GM12878 (cell line): Measurements from ENCODE around the gene SUGCT. TPM values are rescaled to one million over a fixed set of nuclear protein-coding genes. Genes with fewer than 3 reads are reported as not detected.

Experiments
- ATAC-seq: fragments of 200-7000 bp; cut with Tn5 transposase; 3 replicates; pipeline ENCODE4 v1.9.1; 2020; ENCODE audit warnings: mild to moderate bottlenecking, moderate library complexity
- BruUV-seq: library from RNA; stranded (reverse); fragments of 400-500 nt; replicated peaks from 2 replicates; lab custom pipeline; 2021; lab: Mats Ljungman, UMichigan
- CTCF ChIA-PET: fragments of 300-600 bp; sonication (Branson Sonifier 250); formaldehyde crosslinking; extraction: SDS; loops from one replicate; lab custom pipeline; 2021; ENCODE audit warnings: inconsistent platforms; lab: Yijun Ruan, JAX
- POLR2A ChIA-PET: fragments of 350-600 bp; formaldehyde crosslinking; extraction: SDS; loops from one replicate; lab custom pipeline; 2021; ENCODE audit warnings: inconsistent platforms; lab: Charles Lee
- RAD21 ChIA-PET: fragments of 300-600 bp; sonication (Branson Sonifier 250); formaldehyde crosslinking; loops from one replicate; lab custom pipeline; 2023; ENCODE audit warnings: antibody characterized with exemption; ENCODE audit not compliant: unreplicated experiment; lab: Charles Lee
- SMC1A ChIA-PET: fragments of 300-600 bp; sonication (Branson Sonifier 250); formaldehyde crosslinking; loops from one replicate; lab custom pipeline; 2023; ENCODE audit not compliant: unreplicated experiment, uncharacterized antibody; lab: Charles Lee
- DNase-seq: peaks from one replicate; pipeline ENCODE4 v3.0.0-alpha.2; 2011; ENCODE audit warnings: low read depth, low spot score
- FAIRE-seq: peaks from 3 replicates; lab custom pipeline; 2011; peaks lifted over from hg19 to GRCh38; lab: Jason Lieb, UNC
- H2AFZ ChIP-seq: 2 replicates; pipeline ENCODE4 v1.6.0; 2011; ENCODE audit warnings: low read depth, low read length, control low read depth; ENCODE audit not compliant: control insufficient read depth
- H3K27ac ChIP-seq: 2 replicates; pipeline ENCODE4 v1.5.1; 2011; ENCODE audit warnings: control low read depth; ENCODE audit not compliant: control insufficient read depth, insufficient read depth
- H3K27me3 ChIP-seq, 2 experiments: replicated peaks in 1 of 2; 2 replicates each; pipeline versions ENCODE4 v1.6.0 to v1.6.1; 2011; ENCODE audit warnings: low read length in 1 of 2; ENCODE audit not compliant: control insufficient read depth in 2 of 2, insufficient read depth in 2 of 2
- H3K36me3 ChIP-seq, 2 experiments: 2 replicates each; pipeline ENCODE4 v1.5.1; 2011; ENCODE audit warnings: low read length in 1 of 2; ENCODE audit not compliant: control insufficient read depth in 2 of 2, insufficient read depth in 2 of 2
- H3K4me1 ChIP-seq: 2 replicates; pipeline ENCODE4 v1.6.1; 2011; ENCODE audit warnings: mild to moderate bottlenecking, low read length, moderate library complexity, mixed read lengths; ENCODE audit not compliant: control insufficient read depth, insufficient read depth
- H3K4me2 ChIP-seq: 2 replicates; pipeline ENCODE4 v1.6.0; 2011; ENCODE audit warnings: control low read depth; ENCODE audit not compliant: control insufficient read depth, insufficient read depth
- H3K4me3 ChIP-seq: fragments of 200-600 bp; sonication (generic); 2 replicates; pipeline ENCODE4 v1.5.1; 2016
- H3K79me2 ChIP-seq: 2 replicates; pipeline ENCODE4 v1.6.0; 2011; ENCODE audit warnings: low read length; ENCODE audit not compliant: control insufficient read depth, insufficient read depth
- H3K9ac ChIP-seq: 2 replicates; pipeline ENCODE4 v1.8.0; 2011; ENCODE audit warnings: low read length, control low read depth, mixed read lengths; ENCODE audit not compliant: control insufficient read depth, insufficient read depth
- H3K9me3 ChIP-seq: replicated peaks from 3 replicates; pipeline ENCODE4 v1.5.1; 2011; ENCODE audit warnings: mild to moderate bottlenecking, low read length; ENCODE audit not compliant: control insufficient read depth, insufficient read depth
- H4K20me1 ChIP-seq: 2 replicates; pipeline ENCODE4 v1.6.0; 2011; ENCODE audit not compliant: control insufficient read depth, insufficient read depth
- BMI1 ChIP-seq: fragments of 450-650 bp; IDR thresholded peaks from 2 replicates; pipeline ENCODE4 v1.6.1; 2016; ENCODE audit warnings: mild to moderate bottlenecking, moderate library complexity, borderline replicate concordance
- CBX5 ChIP-seq: sonication (generic); IDR thresholded peaks from 2 replicates; pipeline ENCODE4 v1.6.1; 2016; ENCODE audit warnings: low read depth, moderate library complexity, mild to moderate bottlenecking, inconsistent platforms
- CHD4 ChIP-seq: fragments of 200-600 bp; sonication (generic); IDR thresholded peaks from 2 replicates; pipeline ENCODE4 v1.6.1; 2016; ENCODE audit warnings: mild to moderate bottlenecking
- EED ChIP-seq: sonication (generic); IDR thresholded peaks from 2 replicates; pipeline ENCODE4 v1.6.1; 2016; ENCODE audit warnings: antibody characterized with exemption, low read depth
- POLR2A ChIP-seq: IDR thresholded peaks from 2 replicates; pipeline ENCODE4 v1.6.1; 2011; ENCODE audit warnings: low read depth, mild to moderate bottlenecking, low read length
- RELA ChIP-seq: fragments of 450-650 bp; IDR thresholded peaks from 2 replicates; pipeline ENCODE4 v1.8.0; 2014; ENCODE audit warnings: borderline replicate concordance; ENCODE audit not compliant: partially characterized antibody
- SMAD1 ChIP-seq: fragments of 450-650 bp; IDR thresholded peaks from 2 replicates; pipeline ENCODE4 v1.6.1; 2018; ENCODE audit warnings: mild to moderate bottlenecking, low read depth; ENCODE audit not compliant: partially characterized antibody
- SMARCA5 ChIP-seq: fragments of 450-650 bp; IDR thresholded peaks from 2 replicates; pipeline ENCODE4 v1.6.1; 2017; ENCODE audit warnings: mild to moderate bottlenecking
- STAT3 ChIP-seq: IDR thresholded peaks from 2 replicates; pipeline ENCODE4 v1.6.1; 2011; ENCODE audit warnings: low read depth, low read length, improper control_type of control experiment
- WRNIP1 ChIP-seq: IDR thresholded peaks from 2 replicates; pipeline ENCODE4 v1.6.1; 2011; ENCODE audit warnings: low read depth, low read length, improper control_type of control experiment, borderline replicate concordance
- ZNF207 ChIP-seq: fragments of 450-650 bp; IDR thresholded peaks from 2 replicates; pipeline ENCODE4 v1.6.1; 2014; ENCODE audit warnings: antibody characterized with exemption, mild to moderate bottlenecking, borderline replicate concordance
- in situ Hi-C: fragments of 300-500 bp; cut with MboI; formaldehyde crosslinking; loops from 9 replicates; pipeline ENCODE4 v1.14.3; 2018; ENCODE audit warnings: mixed read lengths
- intact Hi-C: fragments of 100-400 bp; cut with micrococcal nuclease; formaldehyde crosslinking; loops from one replicate; pipeline ENCODE4 v1.14.2; 2022; ENCODE audit not compliant: unreplicated experiment
- polyA plus RNA-seq, 11 experiments: library from polyadenylated mRNA; depleted of rRNA in 4 of 11; unstranded in 6 of 11; stranded (reverse) in 5 of 11; fragments of >200 nt; fragmentation: Nextera tagmentation in 4 of 11; fragmentation: Illumina TruSeq in 1 of 11; extraction: Ambion mirVana in 4 of 11; extraction: Trizol in 1 of 11; gene quantifications; 1 replicate in 1 of 11; 2 replicates in 10 of 11; pipeline versions ENCODE4 v1.2.1 to v1.2.3, GENCODE V29; 2011 to 2016; ENCODE audit warnings: inconsistent platforms in 2 of 11, missing spikeins in 2 of 11, low read depth in 1 of 11
- total RNA-seq, 4 experiments: library from RNA; depleted of rRNA in 3 of 4; stranded (reverse); fragments of >200 nt in 3 of 4; fragmentation: Illumina TruSeq in 1 of 4; extraction: Trizol in 1 of 4; gene quantifications; 2 replicates each; pipeline versions ENCODE4 v1.2.1 to v1.2.3, GENCODE V29; 2013 to 2021
- TF ChIP-seq, protein P1 (sequence below): IDR thresholded peaks from 2 replicates; pipeline ENCODE4 v1.6.1; 2012; ENCODE audit warnings: mild to moderate bottlenecking, low read depth, low read length
- TF ChIP-seq, protein P2 (sequence below): fragments of 450-650 bp; formaldehyde crosslinking; IDR thresholded peaks from 2 replicates; pipeline ENCODE4 v1.4.0; 2022; ENCODE audit warnings: mild to moderate bottlenecking, moderate library complexity

The SUGCT gene
- total and polyA plus RNA-seq, 10 of the 15 experiments (the other 5 are each of a cell fraction or from before 2014, with no cell fraction given) = 0.08 to 1.2 (median 0.67) TPM; not detected in 1

DNA sequence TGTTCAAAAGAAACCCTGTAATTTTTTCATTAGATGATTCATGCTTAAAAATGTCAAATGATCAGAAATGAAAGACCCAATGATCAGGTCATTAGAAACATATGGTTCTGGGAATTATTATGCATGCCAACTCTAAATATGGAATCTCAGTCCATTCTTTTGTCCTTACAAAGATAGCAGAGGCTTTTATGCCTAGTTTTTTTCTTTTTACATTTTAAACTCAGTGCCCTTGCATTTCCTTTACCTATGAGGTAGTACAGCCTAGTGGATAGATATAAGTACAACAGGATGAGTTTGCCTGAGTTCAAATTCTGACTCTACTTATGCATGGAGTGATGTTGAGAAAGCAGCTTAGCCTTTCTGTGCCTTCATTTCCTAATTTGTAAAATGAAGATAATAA is 392.9 kb downstream of the SUGCT start:
- no peak for ATAC-seq
- no peaks in the 10 kb centered on the region for H3K4me1 ChIP-seq

DNA sequence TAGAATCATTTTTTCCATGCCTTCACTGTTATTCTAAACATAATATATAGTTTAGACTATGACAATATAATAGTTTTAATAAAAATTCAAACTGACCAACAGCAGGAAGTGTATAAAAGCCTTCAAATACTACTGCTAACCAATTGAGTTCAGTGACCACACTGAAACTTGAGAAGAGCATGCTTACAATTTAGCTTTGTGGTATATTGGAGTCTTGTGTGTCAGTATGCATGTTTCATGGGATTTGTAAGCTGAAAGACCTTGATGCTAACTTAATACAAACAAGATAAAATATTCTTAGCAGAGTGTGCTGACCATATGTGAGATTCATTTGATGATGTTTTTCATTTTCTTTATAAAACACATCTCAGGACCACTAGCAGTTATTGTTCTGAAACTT is 395.5 kb downstream of the SUGCT start:
- ATAC-seq = no peak
- BruUV-seq = no TSS peak
- Histone ChIP-seq H3K27me3 (no peaks in the 10 kb centered on the region), H3K4me3 (no peak overlapping the region), H3K79me2 (no peaks in the 10 kb centered on the region), H3K4me2 (no peak overlapping the region), H3K36me3 (no peaks in the 10 kb centered on the region), H3K9ac (no peak overlapping the region), H4K20me1 (no peaks in the 10 kb centered on the region), H3K9me3 (no peaks in the 10 kb centered on the region), H3K4me1 (no peaks in the 10 kb centered on the region), H3K27ac (no peak overlapping the region), H2AFZ (no peak overlapping the region)
- ChIA-PET POLR2A (no interaction called here), CTCF (no interaction called here), RAD21 (no interaction called here), SMC1A (interaction anchor here (0.9 to 1.3 kb wide), 2 partner anchors 516 to 535 kb away, joined by 3 to 4 read pairs; no protein-coding TSS in a partner anchor)
- no peak for FAIRE-seq
- no peak for DNase-seq
- in situ Hi-C loops = no loop called here
- intact Hi-C loops = no loop called here
- TF ChIP-seq CHD4 (no peak), POLR2A (no peak), CBX5 (no peak), SMAD1 (no peak), BMI1 (no peak), WRNIP1 (no peak), SMARCA5 (no peak), RELA (no peak)
- TF ChIP-seq, protein P1, sequence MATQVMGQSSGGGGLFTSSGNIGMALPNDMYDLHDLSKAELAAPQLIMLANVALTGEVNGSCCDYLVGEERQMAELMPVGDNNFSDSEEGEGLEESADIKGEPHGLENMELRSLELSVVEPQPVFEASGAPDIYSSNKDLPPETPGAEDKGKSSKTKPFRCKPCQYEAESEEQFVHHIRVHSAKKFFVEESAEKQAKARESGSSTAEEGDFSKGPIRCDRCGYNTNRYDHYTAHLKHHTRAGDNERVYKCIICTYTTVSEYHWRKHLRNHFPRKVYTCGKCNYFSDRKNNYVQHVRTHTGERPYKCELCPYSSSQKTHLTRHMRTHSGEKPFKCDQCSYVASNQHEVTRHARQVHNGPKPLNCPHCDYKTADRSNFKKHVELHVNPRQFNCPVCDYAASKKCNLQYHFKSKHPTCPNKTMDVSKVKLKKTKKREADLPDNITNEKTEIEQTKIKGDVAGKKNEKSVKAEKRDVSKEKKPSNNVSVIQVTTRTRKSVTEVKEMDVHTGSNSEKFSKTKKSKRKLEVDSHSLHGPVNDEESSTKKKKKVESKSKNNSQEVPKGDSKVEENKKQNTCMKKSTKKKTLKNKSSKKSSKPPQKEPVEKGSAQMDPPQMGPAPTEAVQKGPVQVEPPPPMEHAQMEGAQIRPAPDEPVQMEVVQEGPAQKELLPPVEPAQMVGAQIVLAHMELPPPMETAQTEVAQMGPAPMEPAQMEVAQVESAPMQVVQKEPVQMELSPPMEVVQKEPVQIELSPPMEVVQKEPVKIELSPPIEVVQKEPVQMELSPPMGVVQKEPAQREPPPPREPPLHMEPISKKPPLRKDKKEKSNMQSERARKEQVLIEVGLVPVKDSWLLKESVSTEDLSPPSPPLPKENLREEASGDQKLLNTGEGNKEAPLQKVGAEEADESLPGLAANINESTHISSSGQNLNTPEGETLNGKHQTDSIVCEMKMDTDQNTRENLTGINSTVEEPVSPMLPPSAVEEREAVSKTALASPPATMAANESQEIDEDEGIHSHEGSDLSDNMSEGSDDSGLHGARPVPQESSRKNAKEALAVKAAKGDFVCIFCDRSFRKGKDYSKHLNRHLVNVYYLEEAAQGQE = no peak
- TF ChIP-seq, protein P2, sequence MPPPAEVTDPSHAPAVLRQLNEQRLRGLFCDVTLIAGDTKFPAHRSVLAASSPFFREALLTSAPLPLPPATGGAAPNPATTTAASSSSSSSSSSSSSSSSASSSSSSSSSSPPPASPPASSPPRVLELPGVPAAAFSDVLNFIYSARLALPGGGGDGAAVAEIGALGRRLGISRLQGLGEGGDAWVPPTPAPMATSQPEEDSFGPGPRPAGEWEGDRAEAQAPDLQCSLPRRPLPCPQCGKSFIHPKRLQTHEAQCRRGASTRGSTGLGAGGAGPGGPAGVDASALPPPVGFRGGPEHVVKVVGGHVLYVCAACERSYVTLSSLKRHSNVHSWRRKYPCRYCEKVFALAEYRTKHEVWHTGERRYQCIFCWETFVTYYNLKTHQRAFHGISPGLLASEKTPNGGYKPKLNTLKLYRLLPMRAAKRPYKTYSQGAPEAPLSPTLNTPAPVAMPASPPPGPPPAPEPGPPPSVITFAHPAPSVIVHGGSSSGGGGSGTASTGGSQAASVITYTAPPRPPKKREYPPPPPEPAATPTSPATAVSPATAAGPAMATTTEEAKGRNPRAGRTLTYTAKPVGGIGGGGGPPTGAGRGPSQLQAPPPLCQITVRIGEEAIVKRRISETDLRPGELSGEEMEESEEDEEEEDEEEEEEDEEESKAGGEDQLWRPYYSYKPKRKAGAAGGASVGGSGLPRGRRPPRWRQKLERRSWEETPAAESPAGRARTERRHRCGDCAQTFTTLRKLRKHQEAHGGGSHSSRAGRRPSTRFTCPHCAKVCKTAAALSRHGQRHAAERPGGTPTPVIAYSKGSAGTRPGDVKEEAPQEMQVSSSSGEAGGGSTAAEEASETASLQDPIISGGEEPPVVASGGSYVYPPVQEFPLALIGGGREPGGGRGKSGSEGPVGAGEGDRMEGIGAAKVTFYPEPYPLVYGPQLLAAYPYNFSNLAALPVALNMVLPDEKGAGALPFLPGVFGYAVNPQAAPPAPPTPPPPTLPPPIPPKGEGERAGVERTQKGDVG = no peak

More for the DNA sequence above, 392.9 kb downstream of the SUGCT start:
- intact Hi-C loops = no loop called here
- Histone ChIP-seq H3K4me2 (no peak overlapping the region), H3K27ac (no peak overlapping the region), H3K27me3 (no peaks in the 10 kb centered on the region), H3K36me3 (no peaks in the 10 kb centered on the region), H3K4me3 (no peak overlapping the region), H2AFZ (no peak overlapping the region), H3K9me3 (no peaks in the 10 kb centered on the region), H4K20me1 (no peaks in the 10 kb centered on the region), H3K79me2 (no peaks in the 10 kb centered on the region), H3K9ac (no peak overlapping the region)
- DNase-seq (no peak), FAIRE-seq (no peak)
- in situ Hi-C loops = loop anchor here (5.0 kb wide), 1 partner anchor 515 kb away; no protein-coding TSS in a partner anchor
- BruUV-seq = no TSS peak
- ChIA-PET CTCF (no interaction called here), POLR2A (no interaction called here), SMC1A (no interaction called here), RAD21 (no interaction called here)
- TF ChIP-seq EED = no peak
- no peak for TF ChIP-seq ZNF207
- no peak for TF ChIP-seq STAT3
